ENCODE measurements around the gene TMEM164.

The TMEM164 gene

DNA sequence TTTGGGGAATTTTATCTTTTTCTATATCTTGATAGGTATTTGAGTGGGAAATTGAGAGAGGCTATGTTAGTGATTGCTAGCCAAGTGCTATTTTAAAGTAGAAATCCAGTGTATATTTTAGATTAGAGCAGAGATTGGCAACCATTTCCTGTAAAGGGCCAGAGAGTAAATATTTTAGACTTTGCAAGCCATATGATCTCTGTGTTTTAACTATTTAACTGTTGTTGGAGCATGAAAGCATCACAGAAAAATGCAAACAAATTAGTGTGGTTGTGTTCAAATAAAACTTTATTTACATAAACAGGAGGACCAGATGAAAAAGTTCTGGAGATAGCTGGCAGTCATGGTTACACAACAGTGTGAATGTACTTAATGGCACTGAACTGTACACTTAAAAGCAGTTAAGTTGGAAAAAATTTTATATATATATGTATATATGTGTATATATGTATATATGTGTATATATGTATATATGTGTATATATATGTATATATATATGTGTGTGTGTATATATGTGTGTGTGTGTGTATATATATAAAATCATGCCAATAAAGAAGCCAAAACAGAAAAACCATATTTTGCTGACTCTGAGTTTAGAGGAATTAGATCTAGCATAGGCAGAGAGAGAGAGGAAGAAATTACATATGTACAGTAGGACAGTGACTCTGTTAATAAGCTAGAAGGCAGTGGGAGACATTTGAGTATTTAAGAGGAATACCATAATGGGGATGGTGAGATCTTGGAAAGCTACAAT lies 83.4 kb downstream of the TMEM164 start:
- DNase-seq, result no peak

- DNase-seq, result no peak
These were observed 84.1 kb downstream of the TMEM164 start for GRCh38 chrX:110086916-110087484.

DNA sequence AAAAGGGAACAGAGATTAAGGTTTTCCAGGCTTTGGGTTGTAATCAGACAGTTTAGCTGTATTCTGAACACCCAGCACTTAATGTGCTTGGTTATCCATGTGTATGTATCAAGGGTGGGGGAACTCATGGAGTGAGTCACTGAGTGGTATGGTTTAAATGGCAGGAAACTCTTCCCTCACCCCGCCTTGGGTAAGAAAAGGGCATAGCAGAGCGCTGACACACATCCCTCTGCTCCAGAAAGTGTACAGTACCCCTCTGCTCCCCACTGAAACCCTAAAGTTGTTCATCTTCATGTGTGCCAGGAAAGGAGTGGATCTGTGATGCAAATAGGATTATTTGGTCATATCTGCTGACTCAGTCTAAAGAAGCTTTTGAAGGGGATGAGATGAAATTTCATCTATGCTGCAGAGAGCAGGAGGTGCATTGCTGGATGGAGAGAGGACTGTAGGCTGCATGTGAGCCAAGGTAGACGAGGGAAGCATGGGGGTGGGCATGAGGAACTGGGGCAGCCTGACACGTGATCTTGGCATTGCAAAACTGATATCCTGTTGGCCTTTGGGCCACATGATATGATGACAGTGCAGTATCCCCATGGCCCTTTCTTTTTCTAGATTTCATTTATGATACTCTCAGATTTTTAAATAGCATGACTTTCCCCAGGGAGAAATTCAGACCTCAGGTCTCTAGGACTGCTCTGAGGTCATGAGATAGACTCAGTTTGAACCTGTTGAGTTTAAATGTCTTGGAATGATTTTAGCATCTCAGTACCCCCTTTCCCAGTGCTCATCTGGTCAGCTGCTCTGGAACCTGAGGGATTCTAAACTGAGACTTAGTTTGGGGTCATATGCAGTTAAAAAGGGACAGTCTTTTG lies 84.8 kb downstream of the TMEM164 start:
- DNase-seq, result no peak

DNA sequence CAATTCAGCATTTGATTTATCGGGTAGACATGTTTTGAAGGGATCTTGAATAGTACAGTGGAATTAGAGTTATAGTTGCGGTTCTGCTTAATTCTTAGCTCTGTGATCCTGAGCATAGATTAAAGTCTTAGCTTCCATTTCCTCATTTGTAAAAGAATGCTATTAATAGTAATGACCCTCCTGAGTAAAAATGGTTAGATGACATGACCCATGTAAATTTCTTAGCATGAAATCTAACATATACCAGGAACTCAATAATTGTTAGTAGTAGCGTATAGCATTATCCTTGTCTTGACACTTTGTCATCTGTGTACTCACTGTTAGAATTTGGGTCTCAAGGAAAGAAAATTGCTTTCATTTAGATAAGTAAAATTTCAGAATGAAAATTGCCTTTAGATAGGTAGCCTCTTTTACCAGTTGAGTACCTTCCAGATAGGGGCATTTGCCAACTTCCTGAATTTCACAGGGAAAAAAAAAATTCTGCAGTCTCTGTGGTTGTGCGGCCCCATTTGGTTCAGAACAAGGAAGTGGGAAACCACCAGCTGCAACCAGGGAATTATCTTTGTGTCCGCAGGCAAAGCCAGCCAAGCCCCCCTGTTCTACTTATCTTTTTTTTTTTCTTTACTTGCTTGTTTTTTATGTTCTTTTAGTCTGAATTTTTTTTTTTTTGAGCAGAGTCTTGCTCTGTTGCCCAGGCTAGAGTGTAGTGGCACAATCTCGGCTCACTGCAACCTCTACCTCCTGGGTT lies 86.9 kb downstream of the TMEM164 start:
- no peak for DNase-seq

DNA sequence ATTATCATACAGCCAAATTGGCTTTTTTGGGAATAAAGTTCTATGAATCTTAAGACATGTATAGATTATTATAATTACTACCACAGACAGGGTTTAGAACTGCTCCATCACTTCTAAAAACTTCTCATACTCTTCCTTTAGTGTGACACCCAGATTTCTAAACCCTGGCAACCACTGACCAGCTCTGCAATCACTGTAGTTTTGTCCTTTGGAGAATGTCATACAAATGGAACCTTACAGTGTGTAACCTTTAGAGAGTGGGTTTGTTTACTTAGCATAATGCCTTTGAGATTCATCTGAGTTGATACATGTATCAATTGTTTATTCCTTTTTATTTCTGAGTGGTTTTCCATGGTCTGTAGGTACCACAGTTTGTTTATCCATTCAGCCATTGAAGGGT lies 95.0 kb downstream of the TMEM164 start:
- DNase-seq, result no peak

DNA sequence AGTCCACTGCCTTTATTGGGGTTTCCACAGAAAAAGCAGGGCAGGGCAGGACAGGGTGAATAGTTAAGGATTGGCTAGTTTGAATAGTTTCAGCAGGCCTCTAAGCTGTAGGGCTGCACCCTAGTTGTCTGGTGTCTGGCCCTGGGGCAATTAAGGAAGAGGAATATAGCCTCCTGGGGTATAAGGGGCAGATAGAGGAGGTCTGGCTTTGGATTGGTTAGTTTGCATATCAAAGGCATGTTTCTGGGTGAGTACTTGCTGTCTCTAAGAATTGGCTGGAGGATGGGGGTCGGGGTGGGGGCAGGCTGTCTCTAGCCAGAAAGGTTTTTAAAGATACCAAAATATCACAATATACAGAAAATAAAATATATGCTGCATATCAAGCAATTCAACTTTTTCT lies 100.4 kb downstream of the TMEM164 start:
- no peak for DNase-seq

- DNase-seq, result no peak
These were observed 101.2 kb downstream of the TMEM164 start for GRCh38 chrX:110104078-110104477.

DNA sequence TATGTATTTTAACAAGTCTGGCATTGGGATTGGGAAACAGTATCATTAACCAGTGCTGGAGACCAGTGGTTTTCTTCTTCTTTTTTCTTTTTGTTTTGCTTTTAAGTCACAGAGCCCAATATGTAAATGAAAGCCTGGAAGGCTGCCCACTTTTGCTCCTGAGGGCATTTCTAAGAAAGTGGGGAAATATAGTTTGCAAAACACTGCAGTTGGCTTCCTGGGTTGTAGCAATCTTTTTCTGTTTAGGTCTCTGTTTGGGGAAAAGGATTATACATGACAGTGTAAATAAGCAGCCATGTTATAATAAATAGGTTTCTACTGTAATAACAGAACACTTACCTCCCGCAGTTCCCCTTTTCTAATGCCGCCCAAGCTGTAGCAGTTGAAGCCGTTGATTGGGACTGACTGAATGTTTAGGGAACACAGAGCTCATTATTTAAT lies 105.5 kb downstream of the TMEM164 start:
- no peak for DNase-seq

- no peak for DNase-seq
These were observed 111.4 kb downstream of the TMEM164 start for GRCh38 chrX:110114260-110114776.

GRCh38 chrX:110116066-110116980 lies 113.4 kb downstream of the TMEM164 start:
- DNase-seq, result no peak

DNA sequence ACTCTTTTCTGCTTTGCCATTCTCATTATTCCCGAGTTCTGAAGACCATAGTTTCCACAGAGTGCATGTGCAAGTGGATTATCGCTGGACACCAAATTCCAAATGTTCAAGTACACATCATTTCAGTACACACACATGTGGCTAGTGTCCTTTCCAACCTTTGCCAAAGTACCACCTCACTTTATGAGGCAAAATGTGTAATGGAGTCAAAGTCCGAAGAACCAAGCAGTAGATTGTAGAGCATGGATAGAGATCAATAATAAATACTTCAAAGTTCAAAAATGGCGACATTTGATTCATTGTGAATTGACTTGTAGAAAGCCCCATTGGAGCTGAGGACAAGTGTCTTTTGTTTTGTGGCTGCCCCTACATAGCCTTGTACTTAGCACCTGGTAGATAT lies 115.6 kb downstream of the TMEM164 start:
- DNase-seq, result no peak

- DNase-seq, result no peak
These were observed 116.6 kb downstream of the TMEM164 start for GRCh38 chrX:110119480-110119879.

DNA sequence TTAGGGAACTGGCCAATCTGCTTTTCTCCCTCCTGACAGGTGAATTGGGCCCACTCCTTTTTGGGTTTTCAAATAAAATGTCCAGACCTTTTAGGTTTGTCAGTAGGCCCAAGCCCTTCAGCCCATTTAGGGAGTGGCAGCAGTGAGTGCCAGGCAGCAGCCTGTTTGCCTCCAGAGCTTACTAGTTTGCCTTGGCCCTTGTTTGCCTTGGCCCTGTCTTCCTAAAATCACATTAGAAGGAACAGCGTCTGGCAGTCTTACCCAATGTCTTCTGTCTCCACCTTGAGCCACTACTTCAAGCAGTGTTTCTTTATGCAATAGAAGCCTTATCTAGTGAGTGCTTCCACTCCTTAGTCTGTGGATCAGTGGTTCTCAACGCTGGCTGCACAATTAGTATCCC lies 117.1 kb downstream of the TMEM164 start:
- DNase-seq, result no peak

DNA sequence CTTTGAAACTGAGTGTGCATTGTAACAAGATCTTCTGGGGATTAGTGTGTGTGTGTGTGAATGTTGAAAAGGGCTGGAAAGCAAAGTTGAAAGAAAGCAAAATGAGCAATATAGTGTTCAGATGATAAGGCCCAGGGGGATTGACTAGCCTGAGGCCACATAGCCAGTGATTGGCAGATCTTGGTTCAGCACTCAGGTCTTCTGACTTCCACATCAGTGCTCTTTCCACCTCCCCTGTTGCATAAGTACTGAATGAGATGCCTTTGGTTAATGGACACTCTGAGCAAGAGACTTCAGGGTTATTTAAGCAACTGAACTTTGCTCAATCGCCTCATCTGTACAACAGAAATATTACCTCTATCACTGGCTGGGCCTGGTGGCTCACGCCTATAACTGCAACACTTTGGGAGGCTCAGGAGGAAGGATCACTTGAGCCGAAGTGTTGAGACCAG lies 120.4 kb downstream of the TMEM164 start:
- no peak for DNase-seq

DNA sequence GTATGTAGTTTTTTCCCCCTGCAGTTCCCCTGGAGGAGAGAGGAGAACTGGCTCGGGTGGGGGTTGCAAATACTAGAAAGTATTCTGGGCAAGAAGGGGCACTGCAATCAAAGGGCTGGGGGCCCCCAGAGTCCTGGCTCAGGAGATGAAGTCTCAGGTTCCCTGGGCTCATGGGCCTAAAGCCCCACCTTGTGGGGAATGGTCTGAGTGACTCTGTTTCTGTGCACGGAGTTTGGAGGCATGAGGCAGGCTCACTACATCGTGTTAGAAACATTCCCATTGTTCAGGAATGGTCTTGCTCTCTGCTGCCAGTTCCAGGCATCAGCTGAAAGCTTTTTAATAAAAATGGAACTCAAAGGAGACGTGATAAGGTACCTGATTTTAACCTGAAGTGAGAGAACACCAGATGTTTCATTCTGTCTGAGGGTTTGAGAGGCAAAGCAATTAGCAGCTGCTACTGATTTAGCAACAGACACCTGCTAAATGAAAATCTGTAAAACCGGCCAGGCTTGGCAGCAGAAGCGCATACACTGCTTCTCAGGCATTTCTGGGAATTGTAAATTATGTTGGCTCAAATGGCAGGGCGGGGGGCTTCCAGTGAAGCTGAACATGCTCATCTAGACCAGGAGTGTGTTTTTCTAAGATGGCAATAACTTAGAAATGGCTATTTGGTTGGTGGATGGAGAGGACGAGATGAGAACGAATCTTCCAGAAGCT lies 122.7 kb downstream of the TMEM164 start:
- DNase-seq, result no peak

- no peak for DNase-seq
These were observed 128.1 kb downstream of the TMEM164 start for GRCh38 chrX:110131031-110131430.

DNA sequence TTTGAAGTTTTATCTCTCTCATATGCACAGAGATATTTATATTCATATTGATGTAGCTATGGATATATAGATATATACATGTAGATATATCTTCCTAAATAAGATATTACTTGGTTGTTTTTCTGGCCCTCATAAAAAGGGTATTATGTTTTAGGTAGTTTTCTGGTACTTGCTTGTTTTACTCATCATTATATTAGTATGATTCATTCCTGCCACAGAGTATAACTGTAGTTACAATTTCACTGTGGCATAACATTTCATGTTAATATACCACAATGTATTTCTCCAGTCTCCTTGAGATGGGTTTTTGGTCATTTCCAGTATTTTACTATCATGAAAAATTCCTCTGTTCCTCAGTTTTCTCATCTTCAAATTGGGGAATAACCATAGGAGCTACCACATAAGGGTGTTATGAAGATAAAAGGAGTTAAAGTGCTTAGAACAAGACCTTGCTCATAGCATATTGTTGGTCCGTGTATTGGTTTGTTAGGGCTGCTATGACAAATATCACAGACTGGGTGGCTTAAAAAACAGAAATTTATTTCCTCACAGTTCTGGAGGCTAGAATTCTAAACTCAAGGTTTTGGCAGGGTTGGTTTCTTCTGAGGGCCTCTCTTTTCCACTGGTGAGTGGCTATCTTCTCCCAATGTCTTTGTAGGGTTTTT lies 129.7 kb downstream of the TMEM164 start:
- DNase-seq, result no peak

DNA sequence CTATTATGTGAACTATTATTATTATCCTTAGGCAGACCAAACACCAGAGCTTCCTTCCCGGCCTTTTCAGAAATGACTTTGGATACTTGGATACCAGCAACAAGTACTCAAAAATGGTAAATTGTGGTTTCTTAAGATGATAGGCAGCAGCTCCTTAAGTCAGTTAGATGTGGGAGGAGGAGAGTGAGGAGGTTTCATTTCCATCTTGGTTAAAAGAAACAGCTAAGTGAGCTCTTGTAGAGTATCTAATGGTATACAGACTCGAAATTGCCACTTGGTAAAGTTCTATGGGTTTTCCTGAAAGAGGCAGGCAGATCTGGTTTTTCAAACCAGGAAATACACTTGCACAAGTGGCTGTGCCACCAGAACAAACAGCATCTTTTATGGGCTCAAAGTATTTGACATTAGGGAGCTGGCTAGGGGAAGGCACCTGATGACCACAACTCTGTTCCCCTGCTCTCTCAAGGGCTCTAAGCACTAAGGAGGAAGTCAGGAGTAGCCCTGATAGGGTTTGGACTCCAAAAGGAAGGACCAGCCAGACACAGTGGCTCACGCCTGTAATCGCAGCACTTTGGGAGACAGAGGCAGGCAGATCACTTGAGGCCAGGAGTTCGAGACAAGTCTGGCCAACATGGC lies 130.9 kb downstream of the TMEM164 start:
- no peak for DNase-seq

DNA sequence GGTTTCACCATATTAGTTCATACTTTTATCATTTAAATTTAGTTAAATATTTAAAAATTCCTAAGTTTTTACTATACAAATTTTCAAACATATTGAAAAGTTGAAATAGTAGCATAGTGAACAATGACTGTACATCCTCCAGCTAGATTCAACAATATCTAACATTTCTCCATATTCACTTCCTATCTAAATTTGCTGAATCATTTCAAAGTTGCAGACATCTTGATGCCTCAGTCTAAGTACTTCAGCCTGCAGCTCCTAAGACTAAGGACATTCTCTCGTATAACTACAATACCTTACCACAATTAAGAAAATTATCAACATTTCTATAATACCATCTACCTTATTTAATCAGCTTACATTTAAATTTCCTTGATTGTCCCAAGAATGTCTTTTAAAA lies 132.7 kb downstream of the TMEM164 start:
- DNase-seq, result no peak

GRCh38 chrX:110136136-110136535 lies 133.2 kb downstream of the TMEM164 start:
- DNase-seq, result no peak
